ENCODE data around the gene PRKRA. TPM values are rescaled to one million over a fixed set of nuclear protein-coding genes. Genes with fewer than 3 reads are reported as not detected.
A peak's percentile ranks its signal among the peaks of the same experiment; 100 is the strongest.
"Not testable (repeated sequence)": the region's sequence is repeated elsewhere in the genome, so short reads cannot be mapped to it uniquely, and the experiment has no call there.

Gene PRKRA
- total RNA-seq, 1 experiment from 2014 or later, result 80.1 TPM

DNA sequence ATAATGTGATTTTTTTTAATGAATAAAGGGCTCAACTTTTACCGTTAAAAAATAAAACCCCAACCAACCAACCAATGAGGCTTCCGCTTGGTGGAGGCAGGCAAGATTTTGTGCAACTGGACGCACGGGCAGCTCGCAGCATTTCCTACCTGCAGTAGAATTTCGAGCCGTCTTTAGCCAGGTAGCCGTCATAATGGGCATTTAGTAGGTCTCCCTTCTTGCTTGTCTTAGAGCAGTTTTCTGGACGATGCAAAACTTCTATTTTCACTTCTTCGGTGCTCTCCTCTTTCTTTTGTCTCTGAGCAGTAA is 27.1 kb upstream of the PRKRA start:
- Histone ChIP-seq H3K27ac (peak overlapping the region; percentile 66), H3K4me1 (replicated peaks) (peaks cover 7% of the 10 kb centered on the region; the same call in 1 of the 2 replicates), H3K9me3 (replicated peaks) (no peaks in the 10 kb centered on the region), H3K36me3 (no peaks in the 10 kb centered on the region), H3K27me3 (replicated peaks) (no peaks in the 10 kb centered on the region), H3K4me3 (peak overlapping the region; percentile 51)
- no peak for DNase-seq (ENCODE audit: low read depth in 1 of 2, low spot score in 2 of 2)

DNA sequence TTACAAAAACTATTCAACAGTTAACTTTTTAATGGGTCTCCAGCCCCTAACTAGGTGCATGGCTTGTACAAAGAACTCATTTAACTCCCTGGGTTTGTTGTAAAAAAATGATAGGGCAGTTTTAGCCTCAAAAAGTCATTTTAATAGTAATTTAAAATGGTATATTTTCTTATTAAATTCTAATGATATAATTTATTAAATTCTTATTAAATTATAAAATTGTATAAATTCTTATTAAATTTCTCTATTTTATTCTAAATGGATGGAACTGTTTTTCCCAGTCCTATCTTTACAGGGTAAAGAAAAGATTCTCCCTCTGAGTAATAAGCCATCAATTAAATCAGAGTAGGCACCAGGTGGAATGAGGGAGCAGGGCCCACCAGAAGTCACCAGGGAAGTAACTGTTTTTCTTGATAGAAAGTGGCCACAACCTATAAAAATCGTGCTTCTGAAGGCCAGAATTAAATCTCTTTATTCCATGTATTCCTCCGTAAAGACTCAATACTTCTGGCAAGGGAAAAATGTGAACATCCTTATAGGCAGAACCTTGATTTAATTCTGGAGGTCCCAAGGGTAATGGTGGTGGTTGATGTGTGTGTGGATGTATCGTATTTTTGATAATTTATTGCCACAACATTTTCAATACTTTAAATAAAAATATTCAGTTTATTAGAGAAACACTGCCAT is 26.6 kb upstream of the PRKRA start:
- Histone ChIP-seq H3K9me3 (replicated peaks) (no peaks in the 10 kb centered on the region), H3K4me3 (peak overlapping the region; percentile 51), H3K27me3 (replicated peaks) (no peaks in the 10 kb centered on the region), H3K27ac (no peak overlapping the region), H3K36me3 (no peaks in the 10 kb centered on the region), H3K4me1 (replicated peaks) (peaks cover 7% of the 10 kb centered on the region; the same call in 1 of the 2 replicates)
- DNase-seq (ENCODE audit: low read depth in 1 of 2, low spot score in 2 of 2), result no peak

DNA sequence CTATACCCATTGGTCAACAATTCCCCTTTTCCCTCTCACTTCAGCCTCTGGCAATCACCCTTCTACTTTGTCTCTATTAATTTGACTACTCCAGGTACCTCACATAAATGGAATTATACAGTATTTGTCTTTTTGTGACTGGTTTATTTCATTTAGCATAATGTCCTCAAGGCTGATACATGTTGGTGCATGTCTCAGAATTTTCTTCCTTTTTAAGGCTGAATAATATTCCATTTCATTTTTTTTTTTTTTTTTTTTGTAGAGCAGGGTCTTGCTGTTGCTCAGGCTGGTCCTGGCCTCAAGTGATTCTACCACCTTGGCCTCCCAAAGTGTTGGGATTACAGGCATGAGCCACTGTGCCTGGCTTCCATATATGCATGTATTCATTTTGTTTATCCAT is 25.5 kb upstream of the PRKRA start:
- no peak overlapping the region for H3K27ac ChIP-seq
- no peak for DNase-seq (ENCODE audit: low read depth in 1 of 2, low spot score in 2 of 2)
- H3K4me3 ChIP-seq, result no peak overlapping the region
- H3K27me3 ChIP-seq (replicated peaks), result no peaks in the 10 kb centered on the region
- H3K4me1 ChIP-seq (replicated peaks), result peaks cover 4% of the 10 kb centered on the region; the same call in 1 of the 2 replicates
- H3K9me3 ChIP-seq (replicated peaks), result no peaks in the 10 kb centered on the region
- H3K36me3 ChIP-seq, result no peaks in the 10 kb centered on the region

DNA sequence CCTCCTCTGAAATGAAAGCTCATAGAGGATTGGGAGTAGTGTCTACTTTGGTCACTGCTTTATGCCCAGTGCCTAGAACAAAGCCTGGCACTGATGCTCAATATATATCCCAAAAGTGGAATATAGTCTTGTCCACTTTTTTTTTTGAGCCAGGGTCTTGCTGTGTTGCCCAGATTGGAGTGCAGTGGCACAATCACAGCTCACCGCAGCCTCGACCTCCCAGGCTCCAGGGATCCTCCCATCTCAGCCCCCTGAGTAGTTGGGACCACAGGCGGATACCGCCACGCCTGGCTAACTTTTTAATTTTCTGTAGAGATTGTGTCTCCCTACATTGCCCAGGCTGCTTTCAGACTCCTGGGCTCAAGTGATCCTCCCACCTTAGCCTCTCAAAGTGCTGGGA is 23.6 kb upstream of the PRKRA start:
- Histone ChIP-seq H3K4me1 (replicated peaks) (no peaks in the 10 kb centered on the region), H3K27me3 (replicated peaks) (no peaks in the 10 kb centered on the region), H3K36me3 (no peaks in the 10 kb centered on the region), H3K4me3 (no peak overlapping the region), H3K27ac (no peak overlapping the region), H3K9me3 (replicated peaks) (no peaks in the 10 kb centered on the region)
- DNase-seq (ENCODE audit: low read depth in 1 of 2, low spot score in 2 of 2), result no peak

DNA sequence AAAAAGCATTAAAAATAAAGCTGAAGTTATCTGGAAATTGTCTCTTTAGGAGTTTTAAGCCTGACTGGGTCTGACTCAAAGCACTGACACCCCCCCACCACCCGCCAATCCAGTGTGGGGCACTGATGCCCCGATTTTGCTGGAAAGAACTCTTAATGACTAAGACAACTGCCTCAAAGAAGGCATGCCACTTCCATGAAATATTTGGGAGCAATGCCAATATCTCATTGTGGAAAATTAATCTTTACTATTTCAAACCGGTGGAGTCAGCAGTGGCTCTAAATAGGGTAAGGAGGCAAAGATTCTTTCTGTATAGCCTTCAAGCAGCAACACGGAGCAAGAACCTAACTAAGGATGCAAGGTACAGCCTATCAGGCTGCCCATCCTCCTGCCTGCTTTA is 23.0 kb upstream of the PRKRA start:
- Histone ChIP-seq H3K4me3 (no peak overlapping the region), H3K9me3 (replicated peaks) (no peaks in the 10 kb centered on the region), H3K36me3 (no peaks in the 10 kb centered on the region), H3K27me3 (replicated peaks) (no peaks in the 10 kb centered on the region), H3K27ac (no peak overlapping the region), H3K4me1 (replicated peaks) (no peaks in the 10 kb centered on the region)
- DNase-seq (ENCODE audit: low read depth in 1 of 2, low spot score in 2 of 2), result no peak

DNA sequence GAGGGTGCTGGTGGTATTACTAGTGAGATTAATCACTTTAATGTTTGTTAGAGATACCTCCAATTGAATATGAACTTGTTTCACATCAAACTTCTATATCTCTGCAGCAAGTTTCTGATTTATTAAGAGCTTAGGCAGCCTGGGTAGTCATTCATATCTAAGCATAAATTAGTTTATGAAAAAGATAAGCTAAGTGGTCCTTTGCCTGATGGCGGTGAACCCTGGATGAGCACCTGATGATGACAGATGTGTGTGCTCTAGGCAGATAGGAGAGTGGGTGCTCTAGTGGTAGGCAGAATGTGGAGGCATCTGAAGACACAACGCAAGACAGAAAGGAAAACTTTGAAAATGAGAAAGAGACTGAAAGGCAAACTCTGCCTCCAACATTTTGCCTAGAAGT is 22.4 kb upstream of the PRKRA start:
- no peak overlapping the region for H3K27ac ChIP-seq
- no peaks in the 10 kb centered on the region for H3K27me3 ChIP-seq (replicated peaks)
- H3K4me3 ChIP-seq, result no peak overlapping the region
- H3K4me1 ChIP-seq (replicated peaks), result no peaks in the 10 kb centered on the region
- DNase-seq (ENCODE audit: low read depth in 1 of 2, low spot score in 2 of 2), result no peak
- no peaks in the 10 kb centered on the region for H3K9me3 ChIP-seq (replicated peaks)
- H3K36me3 ChIP-seq, result no peaks in the 10 kb centered on the region

DNA sequence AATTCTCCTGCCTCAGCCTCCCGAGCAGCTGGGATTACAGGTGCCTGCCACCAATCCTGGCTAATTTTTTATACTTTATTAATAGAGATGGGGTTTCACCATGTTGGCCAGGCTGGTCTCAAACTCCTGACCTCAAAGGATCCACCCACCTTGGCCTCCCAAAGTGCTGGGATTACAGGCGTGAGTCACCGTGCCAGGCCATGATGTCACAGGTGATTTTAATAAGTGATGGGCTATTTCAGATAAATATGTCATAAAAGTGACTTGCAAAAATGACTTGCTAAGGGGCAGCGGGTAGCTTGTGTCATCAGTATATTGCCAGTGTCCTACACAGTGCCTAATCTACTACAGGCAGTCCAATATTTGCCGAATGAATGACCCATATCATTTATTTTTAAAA is 20.3 kb upstream of the PRKRA start:
- not testable (repeated sequence) for H3K36me3 ChIP-seq; H3K4me1 ChIP-seq (replicated peaks); DNase-seq (ENCODE audit: low read depth in 1 of 2, low spot score in 2 of 2)

DNA sequence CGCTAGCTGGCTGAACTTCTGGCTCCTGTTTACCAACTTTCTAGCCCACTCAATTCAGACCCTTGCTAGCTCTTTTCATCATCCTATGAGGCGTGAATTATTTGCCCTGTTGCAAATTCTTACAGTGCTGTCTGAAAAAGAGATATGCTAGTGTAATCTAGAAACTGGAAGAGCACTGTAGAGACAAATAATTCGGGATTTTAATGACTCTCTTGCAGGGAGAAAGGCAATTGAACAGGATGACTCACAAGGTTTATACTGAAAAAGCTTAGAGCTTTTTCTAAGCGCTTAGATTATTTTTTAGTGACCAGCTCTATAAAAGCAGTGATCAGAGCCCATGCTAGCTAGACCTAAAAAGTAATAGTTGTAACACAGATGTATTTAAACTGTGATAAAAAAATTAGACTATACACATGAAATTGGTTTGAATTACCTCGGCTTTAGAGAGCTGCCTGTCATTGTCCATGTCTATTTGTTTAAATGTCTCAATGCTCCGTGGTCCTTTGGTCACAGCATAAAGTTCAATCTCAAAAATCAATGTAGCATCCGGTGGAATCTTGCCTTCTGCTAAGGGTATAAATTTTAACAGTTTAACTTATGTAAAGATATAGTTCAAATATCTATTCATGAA is 18.4 kb upstream of the PRKRA start:
- Histone ChIP-seq H3K4me1 (replicated peaks) (no peaks in the 10 kb centered on the region), H3K9me3 (replicated peaks) (no peaks in the 10 kb centered on the region), H3K27me3 (replicated peaks) (no peaks in the 10 kb centered on the region), H3K4me3 (no peak overlapping the region), H3K27ac (no peak overlapping the region), H3K36me3 (peaks cover 3% of the 10 kb centered on the region; the same call in 1 of the 2 replicates)
- no peak for DNase-seq (ENCODE audit: low read depth in 1 of 2, low spot score in 2 of 2)

More for the DNA sequence above, 20.3 kb upstream of the PRKRA start:
- H3K27me3 ChIP-seq (replicated peaks); H3K9me3 ChIP-seq (replicated peaks); H3K27ac ChIP-seq; H3K4me3 ChIP-seq: not testable (repeated sequence)

DNA sequence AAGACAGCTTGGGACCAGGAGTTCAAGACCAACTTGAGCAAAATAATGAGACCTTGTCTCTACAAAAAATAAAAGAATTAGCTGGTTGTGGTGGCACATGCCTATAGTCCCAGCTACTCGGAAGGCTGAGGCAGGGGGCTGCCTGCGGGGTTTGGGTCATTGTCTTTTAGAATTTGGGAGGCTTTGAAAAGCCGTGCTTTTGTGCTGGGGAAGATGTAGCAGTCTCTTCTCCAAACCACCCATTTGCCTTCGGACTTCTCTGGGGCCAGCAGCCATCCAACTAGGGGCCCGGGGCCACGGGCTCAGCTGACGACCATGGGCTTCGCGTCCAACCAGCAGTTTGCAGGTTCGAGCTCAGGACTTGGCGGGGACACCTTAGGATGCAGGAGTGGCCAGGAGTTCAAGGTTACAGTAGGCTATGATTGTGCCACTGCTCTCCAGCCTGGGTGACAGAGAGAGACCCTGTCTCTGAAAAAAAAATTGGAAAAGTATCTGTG is 6.5 kb upstream of the PRKRA start:
- DNase-seq (ENCODE audit: low read depth in 1 of 2, low spot score in 2 of 2), result no peak
- H3K4me1 ChIP-seq (replicated peaks), result no peaks in the 10 kb centered on the region

DNA sequence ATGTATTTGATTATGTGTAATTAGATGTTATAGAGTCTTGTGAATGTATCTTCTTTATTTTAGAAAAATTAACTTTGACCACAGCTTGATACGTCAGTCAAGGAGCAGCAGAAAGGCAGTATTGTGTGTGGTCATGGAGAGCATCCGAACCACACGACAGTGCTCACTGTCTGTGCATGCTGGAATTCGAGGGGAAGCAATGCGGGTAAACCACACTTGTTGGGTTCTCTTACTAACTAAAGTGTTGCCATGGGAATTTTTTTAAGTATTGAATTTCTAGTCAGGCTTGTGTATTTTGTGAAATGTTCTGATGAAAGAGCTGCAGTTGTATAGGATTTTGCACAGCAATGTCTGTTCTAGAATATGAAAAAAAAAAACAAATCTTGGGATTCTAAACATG is 5.0 kb upstream of the PRKRA start:
- no peak overlapping the region for H3K4me3 ChIP-seq
- H3K4me1 ChIP-seq (replicated peaks), result peaks cover 7% of the 10 kb centered on the region
- H3K27me3 ChIP-seq (replicated peaks), result no peaks in the 10 kb centered on the region
- H3K36me3 ChIP-seq, result no peaks in the 10 kb centered on the region
- no peaks in the 10 kb centered on the region for H3K9me3 ChIP-seq (replicated peaks)
- no peak for DNase-seq (ENCODE audit: low read depth in 1 of 2, low spot score in 2 of 2)
- no peak overlapping the region for H3K27ac ChIP-seq

More for the DNA sequence above, 6.5 kb upstream of the PRKRA start:
- Histone ChIP-seq H3K27me3 (replicated peaks) (no peaks in the 10 kb centered on the region), H3K9me3 (replicated peaks) (no peaks in the 10 kb centered on the region), H3K27ac (no peak overlapping the region), H3K4me3 (no peak overlapping the region), H3K36me3 (no peaks in the 10 kb centered on the region)

DNA sequence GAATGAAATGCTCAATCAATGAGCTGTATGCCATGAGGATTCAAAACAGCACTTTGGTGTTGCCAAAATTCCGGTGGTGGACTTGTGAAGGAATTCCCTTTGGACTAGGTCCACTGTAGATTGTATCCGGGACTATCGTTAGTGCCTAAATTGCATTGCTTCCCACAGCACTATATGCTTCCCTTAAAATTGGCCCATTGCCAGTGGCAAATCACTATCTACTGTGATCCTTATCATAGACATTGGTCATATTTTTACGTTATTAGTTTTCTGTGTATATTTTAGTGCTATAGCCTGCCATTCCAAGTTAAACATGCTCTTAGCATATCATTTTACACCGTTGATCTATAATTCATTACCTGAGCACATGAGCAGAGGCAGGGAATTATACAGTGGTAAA is 1.9 kb upstream of the PRKRA start:
- no peak for DNase-seq (ENCODE audit: low read depth in 1 of 2, low spot score in 2 of 2)

DNA sequence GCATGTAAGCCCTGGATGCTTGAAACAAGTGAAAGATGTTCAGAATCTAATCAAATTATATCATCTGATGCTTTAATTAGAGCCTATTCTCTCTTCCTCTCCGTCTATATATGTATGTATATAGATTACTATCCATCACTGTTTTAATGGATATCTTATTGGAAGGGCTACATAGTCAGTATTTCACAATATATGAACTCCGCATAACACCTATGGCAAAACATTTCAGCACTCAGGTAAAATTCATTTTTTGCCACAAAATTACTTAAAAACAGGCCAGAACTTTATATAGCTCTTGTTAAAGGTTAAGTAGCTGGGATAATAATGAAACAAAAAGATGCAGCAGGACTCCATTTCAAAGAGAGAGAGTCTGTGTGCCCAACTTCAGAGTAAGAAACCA is 1.4 kb upstream of the PRKRA start:
- DNase-seq (ENCODE audit: low read depth in 1 of 2, low spot score in 2 of 2), result no peak
- H3K27me3 ChIP-seq (replicated peaks), result no peaks in the 10 kb centered on the region
- H3K4me3 ChIP-seq, result no peak overlapping the region
- no peak overlapping the region for H3K27ac ChIP-seq
- H3K9me3 ChIP-seq (replicated peaks), result no peaks in the 10 kb centered on the region
- peaks cover 32% of the 10 kb centered on the region for H3K36me3 ChIP-seq
- H3K4me1 ChIP-seq (replicated peaks), result peaks cover 16% of the 10 kb centered on the region

More for the DNA sequence above, 1.9 kb upstream of the PRKRA start:
- H3K4me3 ChIP-seq, result no peak overlapping the region
- peaks cover 16% of the 10 kb centered on the region for H3K4me1 ChIP-seq (replicated peaks)
- no peaks in the 10 kb centered on the region for H3K27me3 ChIP-seq (replicated peaks)
- peaks cover 29% of the 10 kb centered on the region for H3K36me3 ChIP-seq
- H3K9me3 ChIP-seq (replicated peaks), result no peaks in the 10 kb centered on the region
- no peak overlapping the region for H3K27ac ChIP-seq

DNA sequence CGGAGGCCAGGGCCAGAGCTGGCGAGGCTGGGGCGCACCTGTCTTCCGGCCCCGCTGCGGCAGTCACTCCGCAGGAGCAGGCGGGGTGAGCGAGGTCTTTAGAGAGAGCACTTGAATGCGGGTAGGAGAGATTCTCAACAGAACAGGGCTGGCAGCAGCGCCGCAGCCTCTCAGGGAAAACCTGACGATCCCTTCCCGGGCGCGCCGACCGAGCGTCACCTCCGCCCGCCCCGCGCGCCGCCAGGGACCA is 526 bp downstream of the PRKRA start:
- no peaks in the 10 kb centered on the region for H3K9me3 ChIP-seq (replicated peaks)
- peaks cover 44% of the 10 kb centered on the region for H3K36me3 ChIP-seq
- H3K4me1 ChIP-seq (replicated peaks), result peaks cover 16% of the 10 kb centered on the region
- peak overlapping the region; percentile 89 for H3K4me3 ChIP-seq
- no peak for DNase-seq (ENCODE audit: low read depth in 1 of 2, low spot score in 2 of 2)
- no peaks in the 10 kb centered on the region for H3K27me3 ChIP-seq (replicated peaks)
- peak overlapping the region; percentile 91 for H3K27ac ChIP-seq

DNA sequence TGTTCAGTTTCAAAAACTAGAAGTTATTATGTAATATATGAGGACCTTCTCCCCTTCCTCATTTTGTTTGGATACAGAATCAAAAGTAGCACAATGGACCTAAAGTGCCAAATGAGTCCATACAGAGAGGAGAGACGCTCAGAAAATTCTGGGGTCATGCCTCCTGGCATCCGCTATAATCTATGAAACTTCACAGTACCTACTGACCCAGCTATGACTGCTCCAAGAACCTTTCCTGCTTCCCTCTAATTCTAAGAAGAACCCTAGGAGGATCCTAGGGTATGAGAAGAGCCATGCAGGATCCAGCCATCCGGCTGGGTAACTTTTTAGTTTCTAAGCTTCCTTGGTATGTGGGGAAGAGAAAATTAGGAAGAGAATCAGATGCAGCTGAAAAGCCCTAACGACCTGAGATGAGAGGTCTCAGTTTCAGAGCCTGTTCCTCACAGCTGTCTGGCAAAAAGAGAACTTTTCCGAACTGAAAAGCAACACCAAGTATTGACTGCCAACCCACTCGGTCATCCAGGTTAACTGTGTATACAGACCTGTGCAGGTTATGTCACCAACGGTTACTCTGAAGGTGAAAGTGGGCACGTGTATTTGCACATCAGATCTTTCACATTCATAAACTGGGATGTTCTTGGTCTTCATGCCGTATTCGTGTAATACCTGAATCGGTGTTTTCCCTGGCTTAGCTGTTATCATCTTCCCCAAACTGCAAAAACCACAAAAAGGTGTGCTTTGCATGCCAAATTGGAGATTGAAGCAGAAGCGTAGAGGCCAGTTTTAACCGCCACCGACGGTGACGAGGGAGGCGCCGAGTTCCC is 1.1 kb downstream of the PRKRA start:
- Histone ChIP-seq H3K36me3 (peaks cover 50% of the 10 kb centered on the region), H3K4me3 (peak overlapping the region; percentile 89), H3K9me3 (replicated peaks) (no peaks in the 10 kb centered on the region), H3K4me1 (replicated peaks) (peaks cover 16% of the 10 kb centered on the region), H3K27ac (peak overlapping the region; percentile 91), H3K27me3 (replicated peaks) (no peaks in the 10 kb centered on the region)
- peak in 1 of 2 experiments; percentile 3 for DNase-seq (ENCODE audit: low read depth in 1 of 2, low spot score in 2 of 2)
